NCI-H1694 (cell line): ENCODE measurements around the gene RUNX2.

Experiments
- DNase-seq: peaks from one replicate; lab custom pipeline; 2025; lab: John Stamatoyannopoulos, UW

Gene RUNX2

DNA sequence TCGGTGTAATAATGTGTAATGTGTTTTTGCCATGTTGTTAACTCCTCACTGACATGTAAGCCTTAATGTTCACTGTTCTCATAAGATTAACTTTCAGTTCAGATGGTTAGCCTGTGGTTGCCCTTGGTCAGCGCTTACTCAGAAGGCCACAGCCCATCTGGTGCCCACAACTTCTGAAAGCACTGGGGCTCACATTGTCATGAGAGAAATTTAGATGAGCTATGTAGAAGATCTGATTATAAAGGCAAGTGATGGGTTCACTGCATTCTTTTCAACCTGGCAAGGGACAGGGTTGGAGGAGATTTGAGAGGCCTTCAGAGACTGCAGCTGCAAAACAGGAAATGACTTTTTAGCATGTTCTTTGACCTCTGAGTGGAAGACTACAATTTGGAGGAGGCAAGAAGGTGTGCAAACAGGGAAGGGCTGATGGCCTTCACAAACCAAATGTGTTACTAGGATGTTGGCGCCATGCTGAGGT is 291.9 kb downstream of the RUNX2 start:
- no peak for DNase-seq

DNA sequence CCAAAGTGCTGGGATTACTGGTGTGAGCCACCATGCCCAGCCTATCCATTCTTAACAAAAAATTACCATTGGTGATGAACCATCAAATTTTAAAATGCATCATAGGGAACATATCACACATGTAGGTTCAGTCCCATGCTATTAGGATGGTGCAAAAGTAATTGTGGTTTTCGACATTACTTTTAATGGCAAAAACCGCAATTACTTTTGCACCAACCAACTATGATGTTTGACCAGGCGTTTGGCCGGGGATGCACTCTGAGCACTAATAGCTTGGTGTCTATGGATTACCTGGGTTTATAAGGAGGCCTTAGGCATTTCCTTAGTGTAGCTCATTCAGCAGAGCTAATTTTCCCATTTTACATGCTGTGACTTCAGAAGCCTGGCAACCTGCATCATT is 296.1 kb downstream of the RUNX2 start:
- DNase-seq, result no peak

DNA sequence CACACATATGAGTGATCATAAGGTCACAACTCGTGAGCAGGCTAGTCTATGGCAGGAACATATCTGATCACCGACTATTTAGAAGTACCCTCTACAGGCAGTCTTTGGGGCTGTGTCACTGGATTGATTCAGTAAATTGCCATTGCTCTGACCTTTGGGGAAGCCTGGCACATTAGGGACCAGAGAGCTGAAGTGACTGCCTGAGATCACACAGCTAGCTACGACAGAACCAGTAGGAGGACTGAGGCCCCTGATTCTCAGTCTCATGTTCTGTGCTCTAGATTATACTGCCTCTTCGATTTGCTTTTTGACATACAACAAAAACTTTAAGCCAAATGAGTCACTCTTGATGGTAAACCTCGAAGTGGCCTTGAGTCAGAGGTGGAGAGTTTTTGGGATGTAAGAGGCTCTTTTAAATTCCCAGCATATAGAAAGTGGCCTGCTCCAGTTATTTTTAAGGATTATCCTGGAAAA is 297.1 kb downstream of the RUNX2 start:
- DNase-seq, result no peak

DNA sequence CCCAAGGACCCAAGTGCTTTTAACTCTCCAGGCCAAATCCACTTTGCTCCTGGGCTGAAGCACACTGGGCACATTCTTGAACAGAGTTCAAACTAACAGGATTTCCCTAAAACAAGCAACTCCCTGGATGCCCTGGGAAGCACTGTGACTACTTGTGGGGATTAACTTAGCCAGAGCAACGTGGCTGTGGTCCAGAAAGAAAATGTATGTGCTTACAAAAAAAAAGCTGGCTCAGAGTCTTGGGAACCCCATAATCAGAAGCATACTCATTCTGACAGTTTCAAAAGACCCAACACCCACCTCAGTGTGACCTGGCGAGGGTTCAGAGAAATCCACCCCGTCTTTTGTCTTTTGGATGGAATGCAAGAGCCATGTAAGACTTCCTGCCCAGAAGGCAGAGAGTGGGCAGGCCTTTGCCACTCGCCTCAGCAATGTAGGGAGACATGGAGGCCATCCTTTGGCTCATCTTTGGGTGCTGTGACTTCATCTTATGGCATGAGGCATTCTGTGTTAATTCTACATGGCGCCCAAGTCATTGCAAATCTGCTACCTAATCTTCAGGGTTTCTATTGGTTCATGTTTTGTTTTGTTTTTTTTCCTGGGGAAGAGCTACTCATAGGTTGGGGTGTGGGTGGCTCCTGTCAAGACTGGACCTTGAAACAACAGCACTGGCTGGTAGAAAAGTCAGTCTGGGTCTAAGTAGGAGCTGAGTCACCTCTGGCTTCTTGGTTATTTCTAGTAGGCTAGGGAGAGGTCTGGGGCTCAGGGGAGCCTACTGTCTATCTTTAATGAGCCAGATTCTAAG is 298.2 kb downstream of the RUNX2 start:
- DNase-seq, result no peak

DNA sequence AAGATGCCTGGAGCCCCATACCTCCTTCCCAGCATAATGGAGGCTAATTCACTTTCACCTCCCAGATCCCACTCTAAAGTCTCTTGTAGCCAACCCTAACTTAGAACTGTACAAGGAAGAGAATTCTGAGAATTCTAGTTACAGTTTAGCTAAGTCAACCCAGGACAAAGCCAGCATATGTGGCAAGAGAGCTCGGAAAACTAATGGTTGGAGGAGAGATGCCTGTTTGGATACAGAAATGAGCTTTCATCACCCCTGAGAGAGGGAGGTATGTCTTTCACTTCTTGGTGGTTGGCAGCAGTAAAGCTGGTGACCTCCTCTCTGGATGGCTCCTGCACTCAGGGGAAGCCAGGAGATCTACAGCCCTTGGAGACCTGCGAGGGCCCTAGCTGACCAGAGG is 302.2 kb downstream of the RUNX2 start:
- DNase-seq, result no peak

DNA sequence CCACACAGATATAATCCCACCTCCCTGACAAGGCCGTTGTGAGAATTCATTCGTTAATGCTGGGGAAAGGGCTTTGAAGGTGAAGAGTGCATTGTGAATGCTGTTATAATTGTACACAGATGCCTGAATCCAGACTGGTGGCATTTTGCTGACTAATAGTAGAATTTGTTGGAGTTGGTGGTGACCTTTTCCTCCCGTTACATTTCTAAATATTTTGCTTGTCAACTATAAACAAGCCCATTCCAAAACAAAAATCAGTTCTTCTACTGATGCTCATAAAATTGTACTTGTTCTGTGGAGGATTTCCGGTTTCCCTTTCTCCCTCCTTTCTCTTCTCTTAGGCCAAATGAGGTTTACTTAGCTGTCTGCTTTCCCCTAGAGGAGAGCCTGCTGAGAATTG is 302.7 kb downstream of the RUNX2 start:
- no peak for DNase-seq

DNA sequence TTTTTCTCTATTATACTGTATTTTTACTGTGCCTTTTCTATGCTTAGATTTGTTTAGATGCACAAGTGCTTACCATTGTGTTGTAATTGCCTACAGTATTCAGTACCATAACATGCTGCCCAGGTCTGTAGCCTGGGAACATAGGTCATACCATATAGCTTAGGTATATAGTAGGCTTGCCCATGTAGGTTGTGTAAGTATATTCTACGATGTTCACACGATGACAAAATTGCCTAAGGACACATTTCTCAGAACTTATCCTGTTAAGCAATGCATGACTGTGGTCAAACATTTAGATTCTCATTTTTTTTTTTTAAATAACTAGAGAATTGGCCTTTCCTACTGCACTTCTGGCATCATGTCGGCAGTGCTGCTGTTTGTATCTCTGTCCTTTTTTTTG is 303.3 kb downstream of the RUNX2 start:
- no peak for DNase-seq

DNA sequence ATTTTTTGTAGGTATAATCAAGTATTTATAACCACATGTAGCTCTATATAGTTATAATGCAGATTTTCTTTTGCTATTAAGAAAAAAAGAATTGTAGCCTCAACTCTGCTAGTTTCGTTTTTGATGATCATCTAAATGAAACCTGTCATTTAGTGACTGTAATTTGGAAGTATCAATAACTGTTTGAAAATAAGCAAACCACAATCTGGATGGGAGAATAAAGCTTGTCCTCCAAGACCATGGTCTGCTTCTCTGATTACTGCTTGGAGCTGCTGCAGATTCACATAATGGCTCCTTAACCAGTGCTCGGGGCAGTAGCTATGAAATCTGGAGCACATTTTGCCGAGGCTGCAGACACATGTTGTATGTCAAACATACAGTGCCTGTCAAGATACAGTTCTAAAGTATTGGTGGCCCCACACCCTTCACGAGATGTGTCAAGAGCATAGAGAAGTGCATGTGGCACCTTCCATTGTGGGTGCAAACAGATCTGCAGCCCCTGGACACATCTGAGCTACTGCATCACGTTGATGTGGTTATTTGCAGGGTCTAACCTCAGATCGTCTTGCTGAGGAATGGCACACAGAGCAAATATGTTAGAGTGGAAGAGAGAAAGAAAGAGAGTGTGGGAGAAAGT is 305.3 kb downstream of the RUNX2 start:
- DNase-seq, result no peak

DNA sequence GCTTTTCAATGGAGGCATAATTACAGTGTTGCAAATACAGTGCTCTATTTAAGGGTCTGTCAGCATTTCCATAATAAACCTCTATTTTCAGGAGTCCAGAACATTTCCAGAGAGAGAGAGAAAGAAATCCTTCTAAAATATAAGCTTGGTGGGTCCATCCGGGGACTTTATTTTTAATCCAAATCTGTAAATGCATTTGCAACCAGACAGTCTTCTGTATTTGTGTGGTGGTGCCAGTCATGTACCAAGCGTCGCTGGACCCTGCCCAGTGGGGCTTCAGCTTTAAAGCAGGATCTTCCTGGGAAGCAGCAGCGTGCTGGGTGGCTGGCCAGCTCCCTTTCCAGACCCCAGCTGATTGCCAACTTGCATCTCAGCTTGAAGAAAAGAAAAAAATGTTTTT is 306.1 kb downstream of the RUNX2 start:
- no peak for DNase-seq

DNA sequence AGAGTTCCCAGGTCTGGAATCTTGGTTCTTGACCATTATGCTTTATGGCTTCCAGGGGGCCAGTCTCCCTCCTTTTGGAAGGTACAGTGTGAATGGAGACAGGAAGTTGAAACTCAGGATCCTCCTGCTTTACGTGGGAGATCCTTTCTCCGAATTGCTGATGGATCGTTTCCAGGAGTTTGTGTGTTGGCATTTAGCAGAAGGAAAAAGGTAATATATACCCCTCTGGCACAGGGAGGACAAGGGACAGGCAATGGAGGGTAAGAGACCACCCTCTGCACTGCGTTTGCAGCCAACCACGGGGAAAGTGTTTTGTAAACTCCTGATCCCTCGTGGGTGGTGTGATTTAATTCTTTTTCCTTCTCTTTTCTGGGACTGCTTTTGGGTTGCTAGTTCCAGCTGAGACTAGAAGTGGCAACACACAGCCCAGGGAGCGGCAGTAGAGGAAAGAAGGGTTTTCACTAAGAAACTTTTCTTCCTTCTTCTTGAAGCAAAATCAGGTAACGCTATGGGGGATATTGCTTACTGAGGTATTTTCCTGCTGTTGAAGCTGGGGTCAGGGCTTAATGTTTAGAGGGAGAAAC is 307.2 kb downstream of the RUNX2 start:
- DNase-seq, result no peak

DNA sequence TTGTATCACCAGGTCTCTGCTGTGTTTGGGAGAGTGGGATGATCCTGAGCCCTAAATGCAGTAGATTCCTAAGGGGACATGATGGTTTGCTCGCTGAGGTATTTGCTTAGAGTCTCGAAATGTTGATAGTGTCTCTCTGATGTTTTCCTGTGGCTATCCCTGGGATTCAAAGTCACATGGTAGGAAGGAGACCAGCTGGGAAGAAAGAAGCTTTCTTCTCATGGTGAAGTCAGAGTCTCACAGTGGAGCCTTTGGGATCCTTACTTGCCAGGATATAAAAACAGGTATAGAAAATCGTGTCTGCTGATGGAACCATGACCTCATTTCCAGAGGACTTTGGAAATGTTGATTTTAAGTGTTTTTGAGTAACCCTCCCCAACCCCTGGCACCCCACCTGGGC is 308.9 kb downstream of the RUNX2 start:
- no peak for DNase-seq

DNA sequence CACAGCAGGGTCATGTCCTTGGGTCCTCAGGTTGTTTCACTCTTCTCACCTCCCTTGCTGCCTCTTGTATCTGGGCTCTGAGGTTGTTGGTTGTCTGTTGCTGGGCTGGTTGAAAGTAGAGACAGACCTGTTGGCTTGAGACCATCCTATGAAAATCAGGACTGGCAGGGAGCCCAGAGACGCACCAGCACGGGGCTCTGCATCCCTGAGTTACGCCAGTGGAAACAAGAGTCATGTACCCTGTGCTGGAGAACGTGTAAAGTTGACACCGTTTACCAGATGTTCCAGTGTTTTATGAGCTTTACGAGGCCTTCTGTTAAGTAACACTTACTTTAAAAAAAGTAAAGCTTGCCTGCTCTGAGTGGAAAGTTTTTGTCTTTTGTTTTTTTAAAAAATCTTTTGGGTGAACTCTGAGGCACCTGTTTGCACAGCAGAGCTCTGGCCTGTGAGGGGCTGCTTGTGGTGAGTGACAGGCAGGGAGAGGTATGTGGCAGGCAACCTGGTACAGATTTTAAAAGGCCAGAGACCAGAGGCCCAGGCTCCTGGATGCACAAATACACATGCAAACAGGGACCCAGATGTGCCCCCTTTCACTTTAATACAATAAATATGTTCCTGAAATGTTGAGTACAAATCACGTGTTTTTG is 309.6 kb downstream of the RUNX2 start:
- no peak for DNase-seq

DNA sequence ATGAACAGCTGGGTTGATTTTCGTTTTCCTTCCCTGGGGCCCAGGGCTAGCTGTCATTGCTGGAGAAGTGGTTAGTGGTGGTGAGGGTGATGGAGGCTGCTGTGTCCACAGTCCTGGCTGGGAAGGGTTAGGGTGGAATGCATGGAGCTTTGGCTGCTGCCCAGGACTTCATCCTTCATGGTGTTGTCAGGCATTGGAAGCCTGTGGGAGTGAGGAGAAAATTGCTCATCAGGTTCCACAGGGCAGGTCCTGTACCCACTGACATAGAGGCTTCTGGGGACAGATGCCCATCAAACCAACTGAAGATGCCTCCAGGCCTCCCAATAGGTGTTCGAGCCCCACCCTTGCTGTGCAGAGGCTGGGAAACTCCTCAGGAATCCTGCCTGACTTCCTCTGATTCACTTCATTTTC is 312.0 kb downstream of the RUNX2 start:
- no peak for DNase-seq

DNA sequence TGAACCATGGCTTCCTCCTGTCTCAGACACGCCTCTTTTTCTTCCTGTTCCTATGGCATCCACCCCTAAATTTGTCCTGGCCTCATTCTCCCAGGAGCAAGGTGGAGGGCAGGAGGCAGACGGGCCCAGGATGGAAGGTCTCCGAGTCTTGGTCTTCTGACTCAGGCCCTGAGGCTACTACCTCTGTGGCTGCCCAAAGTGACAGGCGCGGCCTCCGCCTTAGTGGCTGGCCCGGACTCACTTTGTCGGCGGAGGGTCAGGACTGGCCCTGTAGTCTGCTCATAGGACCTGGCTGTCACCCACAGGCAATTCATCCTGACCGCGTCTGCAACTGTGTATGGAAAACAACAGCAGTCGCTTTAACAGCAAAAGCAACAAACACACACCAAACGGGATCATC is 312.7 kb downstream of the RUNX2 start:
- no peak for DNase-seq

DNA sequence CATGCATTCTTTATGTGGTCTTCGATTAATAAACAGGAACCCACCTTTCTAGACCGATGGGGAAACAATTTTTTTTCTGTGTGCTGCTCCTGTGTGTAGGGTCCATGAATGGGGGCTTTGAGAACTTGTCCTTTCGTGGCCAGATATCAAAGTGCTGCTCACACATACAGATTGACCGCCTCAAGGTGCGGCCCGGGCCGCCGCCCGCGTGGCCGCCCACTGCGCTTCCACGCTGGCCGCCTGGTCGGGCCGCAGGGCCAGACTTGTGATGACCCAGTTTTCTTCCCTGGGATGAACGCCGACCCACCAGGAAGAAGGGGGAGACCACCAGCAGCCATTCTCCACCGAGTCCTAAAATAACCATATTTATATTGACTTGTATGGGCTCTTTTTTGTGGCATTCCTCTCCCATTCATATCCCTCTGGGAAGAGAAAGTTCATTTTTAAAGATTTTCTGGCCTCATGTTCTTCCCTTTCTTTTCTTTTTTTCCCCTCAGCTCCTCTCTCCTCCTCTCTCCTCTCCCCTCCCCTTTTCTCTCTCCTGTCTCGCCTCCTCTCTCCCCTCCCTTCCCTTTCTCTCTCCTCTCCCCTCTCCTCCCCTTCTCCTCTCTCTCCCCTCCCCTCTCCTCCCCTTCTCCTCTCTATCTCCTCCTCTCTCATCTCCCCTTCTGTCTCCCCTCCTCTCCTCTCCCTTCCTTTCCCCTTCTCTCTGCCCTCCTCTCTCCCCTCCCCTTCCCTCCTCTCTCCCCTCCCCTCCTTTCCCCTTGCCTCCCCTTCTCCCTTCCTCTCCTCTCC is 314.4 kb downstream of the RUNX2 start:
- DNase-seq, result no peak

DNA sequence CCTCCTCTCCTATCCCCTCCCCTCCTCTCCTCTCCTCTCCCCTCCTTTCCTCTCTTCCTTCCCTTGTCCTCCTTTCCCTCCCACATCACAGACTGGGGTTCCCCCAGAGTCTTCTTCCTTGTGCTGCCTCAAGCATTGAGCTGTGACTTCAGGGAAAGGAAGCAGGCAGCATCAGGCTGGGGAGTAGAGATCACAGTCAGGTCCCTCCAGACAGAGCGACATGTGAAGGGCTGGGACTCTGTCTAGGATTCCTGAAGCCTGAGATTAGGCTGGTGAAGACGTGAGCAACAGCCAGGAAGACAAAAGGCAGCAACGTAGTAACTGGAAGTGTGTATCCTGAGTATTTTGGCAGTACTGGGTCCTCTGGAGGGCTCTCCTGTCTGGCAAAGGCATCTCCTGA is 315.0 kb downstream of the RUNX2 start:
- DNase-seq, result no peak

DNA sequence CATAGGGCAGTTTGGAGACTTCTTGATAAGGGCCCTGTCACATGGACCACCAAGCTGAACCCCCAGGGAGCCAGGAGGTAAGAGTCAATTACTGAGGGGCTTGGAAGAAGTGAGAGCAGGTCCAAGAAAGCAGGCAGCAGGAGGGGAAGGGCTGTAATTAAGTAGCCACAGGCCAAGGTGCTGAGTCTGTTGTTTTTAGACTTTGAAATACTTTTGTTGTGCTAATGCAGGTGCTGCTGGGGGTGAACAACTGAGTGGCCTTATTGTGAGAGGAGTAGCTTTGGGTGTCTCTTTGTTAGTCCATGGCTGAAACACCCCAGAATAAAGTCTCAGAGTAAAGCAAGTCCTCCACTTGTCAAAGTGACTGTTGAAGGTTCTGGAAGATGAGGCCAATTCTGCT is 316.6 kb downstream of the RUNX2 start:
- no peak for DNase-seq

DNA sequence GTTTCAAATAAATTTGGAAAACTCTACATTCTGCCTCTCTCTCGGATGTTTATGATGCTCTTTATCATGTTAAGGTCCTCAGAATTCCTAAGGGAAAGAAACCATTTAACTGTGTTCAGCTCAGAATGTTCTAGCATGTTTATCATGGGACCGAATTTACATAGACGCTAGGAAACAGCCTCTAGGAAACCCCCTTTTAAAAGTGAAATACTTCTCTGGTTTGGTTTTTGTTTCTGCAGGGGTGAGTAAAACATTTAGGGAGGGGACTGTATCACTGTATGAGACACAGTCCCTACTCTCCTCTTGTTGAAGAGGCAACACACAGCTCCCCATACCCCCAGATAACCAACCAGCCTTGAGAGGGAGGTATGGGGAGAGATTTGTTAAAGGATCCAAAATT is 317.2 kb downstream of the RUNX2 start:
- no peak for DNase-seq

DNA sequence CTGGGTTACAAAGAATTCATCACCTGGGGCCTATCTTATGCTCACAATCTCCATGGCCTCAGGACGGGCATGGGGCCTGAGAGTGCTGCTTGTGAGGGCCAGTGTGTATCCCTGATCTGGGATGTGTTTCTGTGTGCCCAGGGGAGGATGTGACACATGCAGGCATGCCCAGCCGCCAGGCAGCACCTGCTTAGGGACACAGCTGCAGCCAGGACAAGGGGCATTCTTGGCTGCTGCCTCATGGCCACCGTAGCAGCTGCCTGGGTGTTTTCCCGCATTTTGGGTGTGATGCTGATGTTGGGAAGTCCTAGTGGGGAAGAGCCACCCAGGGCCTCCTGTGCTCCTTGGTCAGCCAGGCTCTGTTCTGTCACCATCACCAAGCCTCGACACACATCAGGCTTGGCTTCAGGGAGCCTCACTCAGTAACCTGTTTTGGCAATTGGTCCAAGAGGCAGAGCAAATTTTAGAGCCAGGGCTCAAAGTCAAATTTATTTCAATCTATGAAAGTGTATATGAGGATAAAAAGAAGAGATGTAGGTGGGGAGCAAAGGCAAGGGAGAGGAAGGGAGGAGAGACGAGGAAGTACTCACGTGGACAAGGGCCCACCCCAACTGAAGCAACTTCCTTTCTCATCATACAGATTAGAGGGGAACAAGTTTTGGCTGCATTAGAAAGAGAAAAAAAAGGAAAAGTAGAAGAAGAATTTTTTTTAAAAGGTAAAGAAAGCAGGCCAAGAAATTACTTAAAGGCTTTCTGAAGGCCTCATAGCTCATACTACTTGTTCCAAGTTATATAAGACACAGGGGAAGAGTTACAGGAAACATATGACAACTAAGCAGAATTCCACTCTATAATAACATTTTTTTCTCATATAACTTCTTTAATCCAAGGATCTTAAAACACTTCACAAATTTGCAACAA is 319.5 kb downstream of the RUNX2 start:
- DNase-seq, result no peak

DNA sequence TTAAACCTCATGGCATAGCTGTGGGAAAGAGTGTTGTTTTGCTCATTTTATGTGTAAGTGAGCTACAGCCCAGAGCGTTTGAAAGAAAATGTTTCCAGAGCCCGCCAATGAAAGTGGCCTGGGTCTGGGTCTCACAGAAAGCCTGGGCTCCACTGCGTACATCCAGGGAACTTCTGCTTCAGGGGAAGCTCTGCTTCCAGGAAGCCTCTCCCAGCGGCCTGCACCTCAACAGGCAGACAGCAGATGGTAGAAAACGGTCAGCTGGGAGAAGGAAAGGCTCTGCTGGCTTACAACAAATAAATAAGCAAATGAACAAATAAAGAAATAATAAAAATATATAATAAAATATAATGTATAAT is 320.1 kb downstream of the RUNX2 start:
- no peak for DNase-seq
